HTERT RPE-1 (cell line): ENCODE measurements around the gene SKIC3.

Experiments
- in situ Hi-C: fragments of 300-500 bp; cut with MboI; formaldehyde crosslinking; loops from 4 replicates; pipeline ENCODE4 v1.14.3; 2020; ENCODE audit warnings: low sequenced_read_pairs

The SKIC3 gene

GRCh38 chr5:95554647-95555548, at the start of gene SKIC3, which contains the start of gene ARSK:
Gene SKIC3 (minus strand): TSS chr5:95554977. CDS start chr5:95547150, 7,827 bp downstream.
Gene ARSK (plus strand): TSS chr5:95555101. CDS start chr5:95555279, 178 bp downstream.
- in situ Hi-C loops: no loop called here

DNA sequence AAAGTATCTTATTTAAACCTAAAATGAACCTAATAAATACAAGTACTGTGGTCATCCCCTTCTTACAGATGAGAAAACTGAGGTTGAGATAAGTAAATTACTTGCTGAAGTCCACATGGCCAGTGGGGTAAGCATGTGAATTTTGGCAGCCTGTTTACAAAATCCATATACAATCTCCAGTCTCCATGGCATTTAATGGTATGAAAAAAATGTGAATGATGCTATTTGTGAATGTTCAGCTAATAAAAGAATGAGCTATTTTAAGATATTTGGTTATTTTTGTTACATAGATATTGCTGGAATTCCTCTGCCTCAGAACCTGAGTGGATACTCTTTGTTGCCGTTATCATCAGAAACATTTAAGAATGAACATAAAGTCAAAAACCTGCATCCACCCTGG, 45.8 kb upstream of the SKIC3 start:
- in situ Hi-C loops: no loop called here

DNA sequence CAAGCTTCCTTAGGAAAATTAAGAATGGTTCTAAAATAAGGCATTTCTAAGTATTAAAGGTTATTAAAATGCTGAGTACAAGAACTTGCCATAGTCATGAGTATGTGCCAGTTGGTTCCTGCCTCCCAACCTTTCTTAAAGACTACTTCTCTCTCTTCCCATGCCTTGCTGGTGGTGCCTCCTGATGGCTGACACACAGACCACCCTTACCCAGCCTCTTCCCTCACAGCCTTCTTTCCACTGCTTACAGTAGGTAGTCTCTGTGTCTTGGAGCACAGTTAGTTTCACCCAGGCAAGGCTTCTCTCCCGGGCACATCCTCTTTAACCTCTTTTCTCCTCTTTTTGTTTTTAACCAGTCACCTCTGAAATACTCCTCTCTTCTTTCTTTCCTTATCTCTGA, 44.5 kb upstream of the SKIC3 start:
- in situ Hi-C loops: no loop called here

DNA sequence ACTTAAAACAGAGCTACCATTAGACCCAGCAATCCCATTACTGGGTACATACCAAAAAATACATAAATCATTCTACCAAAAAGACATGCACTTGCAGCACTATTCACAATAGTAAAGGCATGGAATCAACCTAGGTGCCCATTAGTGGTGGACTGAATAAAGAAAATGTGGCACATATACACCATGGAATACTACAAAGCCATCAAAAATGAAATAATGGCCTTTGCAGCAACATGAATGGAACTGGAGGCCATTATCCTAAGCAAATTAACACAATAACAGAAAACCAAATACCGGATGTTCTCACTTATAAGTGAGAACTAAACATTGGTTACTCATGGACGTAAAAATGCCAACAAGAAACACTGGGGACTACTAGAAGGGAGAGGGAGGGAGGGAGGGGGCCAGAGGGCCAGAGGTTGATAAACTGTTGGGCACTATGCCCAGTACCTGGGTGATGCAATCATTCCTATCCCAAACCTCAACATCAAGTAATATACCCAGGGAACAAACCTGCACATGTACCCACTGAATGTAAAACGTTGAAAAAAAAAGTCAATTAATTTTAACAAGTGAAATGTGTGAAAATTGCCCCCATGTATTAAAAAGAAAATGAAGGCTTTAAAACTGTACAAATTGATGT, 40.6 kb upstream of the SKIC3 start:
- in situ Hi-C loops: no loop called here

GRCh38 chr5:95591490-95591901, 36.7 kb upstream of the SKIC3 start:
- in situ Hi-C loops: no loop called here

GRCh38 chr5:95590880-95591279, 36.1 kb upstream of the SKIC3 start:
- in situ Hi-C loops: no loop called here

GRCh38 chr5:95583992-95584391, 29.2 kb upstream of the SKIC3 start:
- in situ Hi-C loops: no loop called here

DNA sequence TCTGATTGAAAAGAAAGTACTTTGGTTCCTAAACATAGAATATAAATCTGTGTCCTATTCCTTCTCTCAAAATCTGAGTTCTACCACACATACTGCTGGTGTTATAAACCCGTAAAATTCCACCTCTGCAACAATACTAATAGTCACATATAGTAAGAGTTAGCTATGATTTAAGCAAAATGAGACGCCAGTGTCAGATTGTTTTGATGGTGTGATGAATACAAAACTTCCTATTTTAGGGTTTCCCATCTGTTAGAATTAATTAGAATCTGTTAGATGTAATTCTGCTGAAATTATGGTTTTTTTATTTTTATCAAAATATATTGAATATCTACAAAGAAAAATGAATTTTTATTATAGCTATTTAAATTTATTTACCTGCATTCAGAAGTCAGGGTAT, 26.8 kb upstream of the SKIC3 start:
- in situ Hi-C loops: no loop called here

DNA sequence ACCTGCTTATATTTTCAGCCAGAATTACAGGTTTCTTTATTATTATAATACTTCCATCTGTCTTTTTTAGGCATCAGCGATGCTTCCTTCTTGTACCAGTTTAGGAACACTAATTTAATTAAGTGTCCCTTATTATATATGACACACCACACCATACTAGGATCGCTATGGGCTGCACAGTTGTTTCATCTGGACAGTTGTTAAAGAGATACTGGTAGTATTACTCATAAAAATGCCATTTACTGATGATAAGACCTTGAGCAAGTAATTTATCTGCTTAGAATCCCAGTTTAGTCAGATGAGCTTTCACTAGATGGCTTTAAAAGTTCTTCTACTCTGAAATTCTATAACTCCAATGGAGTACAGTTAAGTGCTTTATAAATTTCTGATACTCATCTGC, 17.2 kb upstream of the SKIC3 start:
- in situ Hi-C loops: no loop called here

DNA sequence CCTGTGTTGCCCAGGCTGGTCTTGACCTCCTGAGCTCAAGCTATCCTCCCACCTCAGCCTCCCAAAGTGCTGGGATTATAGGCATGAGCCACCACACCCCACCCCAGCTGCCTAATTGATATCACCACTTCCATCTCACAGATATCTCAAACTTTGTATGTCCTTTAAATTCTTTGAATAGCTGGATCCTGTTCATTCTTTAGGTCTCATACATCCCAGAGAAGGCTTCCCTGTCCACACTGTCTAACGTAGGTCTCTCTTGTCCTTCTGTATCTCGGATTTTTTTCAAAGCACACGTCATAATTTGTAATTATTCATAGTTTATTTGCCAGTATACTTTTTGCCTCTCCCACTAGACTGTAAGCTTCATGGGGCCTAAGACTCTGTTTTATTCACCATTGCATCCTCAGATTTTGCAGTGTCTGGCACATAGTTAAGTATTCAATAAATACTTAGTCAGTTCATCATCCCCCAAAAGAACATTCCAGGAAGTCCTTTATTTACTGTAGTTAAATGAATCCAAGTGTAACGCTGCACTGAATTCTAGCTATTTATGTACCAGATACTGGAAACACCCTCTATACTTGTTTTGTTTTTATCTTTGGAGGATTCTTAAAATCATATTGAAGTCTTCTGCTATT, 10.6 kb upstream of the SKIC3 start:
- in situ Hi-C loops: no loop called here

DNA sequence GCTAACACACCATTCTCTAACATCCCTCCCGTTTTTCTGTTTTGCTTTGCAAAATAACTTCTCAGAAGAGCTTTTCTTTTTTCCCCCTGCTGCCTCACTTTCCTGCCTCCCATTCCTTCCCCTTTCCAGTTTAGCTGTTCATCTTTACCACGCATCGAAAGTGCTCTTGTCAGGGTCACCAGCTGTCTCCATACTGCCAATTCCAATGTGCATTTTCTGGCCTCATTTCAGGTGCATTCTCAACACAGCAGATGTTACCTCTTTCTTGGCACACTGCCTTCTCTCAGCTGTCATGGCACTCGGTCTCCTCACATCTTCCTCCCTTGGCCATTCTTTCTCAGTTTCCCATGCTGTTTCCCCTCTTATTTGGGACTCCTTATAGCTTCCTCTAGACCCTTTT, 9.7 kb upstream of the SKIC3 start:
- in situ Hi-C loops: no loop called here

GRCh38 chr5:95563367-95563766, 8.6 kb upstream of the SKIC3 start:
- in situ Hi-C loops: no loop called here

DNA sequence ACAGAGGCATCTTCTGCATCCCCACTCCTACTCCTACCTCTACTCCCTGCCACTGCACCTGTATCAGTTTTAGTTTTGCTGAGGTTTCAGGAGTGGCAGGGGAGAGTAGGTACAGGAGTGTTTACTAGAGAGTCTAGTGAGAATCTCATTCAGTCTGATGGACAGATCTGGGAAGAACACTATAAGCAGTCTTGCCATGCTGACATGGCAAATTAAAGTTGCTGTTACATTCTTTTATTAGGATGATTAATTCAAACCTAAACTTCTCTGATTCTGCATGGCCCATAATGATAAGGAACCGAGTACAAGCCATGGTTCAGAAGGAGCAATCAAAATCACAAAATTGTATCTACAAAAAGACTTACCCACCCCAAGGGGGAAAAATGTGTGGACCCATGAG, 7.5 kb upstream of the SKIC3 start:
- in situ Hi-C loops: no loop called here

DNA sequence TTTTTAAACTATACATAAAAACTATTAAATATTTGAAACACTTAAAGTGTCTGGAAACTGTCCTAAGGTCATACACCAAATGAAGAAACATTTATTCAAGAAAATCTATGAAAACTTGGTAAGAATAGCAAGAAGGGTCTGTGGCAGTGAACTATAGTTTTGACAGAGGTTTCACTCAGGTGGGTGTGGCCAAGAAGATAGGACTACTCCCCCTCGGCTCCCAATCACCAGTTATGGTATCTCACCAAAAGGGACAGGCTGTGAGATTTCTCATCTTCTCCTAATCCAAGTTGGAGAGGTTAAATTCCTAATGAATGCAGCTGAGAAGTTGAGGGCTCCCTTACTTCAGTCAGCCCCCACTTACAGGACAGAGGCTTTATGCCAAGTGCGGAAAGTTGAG, 3.1 kb upstream of the SKIC3 start:
- in situ Hi-C loops: no loop called here

DNA sequence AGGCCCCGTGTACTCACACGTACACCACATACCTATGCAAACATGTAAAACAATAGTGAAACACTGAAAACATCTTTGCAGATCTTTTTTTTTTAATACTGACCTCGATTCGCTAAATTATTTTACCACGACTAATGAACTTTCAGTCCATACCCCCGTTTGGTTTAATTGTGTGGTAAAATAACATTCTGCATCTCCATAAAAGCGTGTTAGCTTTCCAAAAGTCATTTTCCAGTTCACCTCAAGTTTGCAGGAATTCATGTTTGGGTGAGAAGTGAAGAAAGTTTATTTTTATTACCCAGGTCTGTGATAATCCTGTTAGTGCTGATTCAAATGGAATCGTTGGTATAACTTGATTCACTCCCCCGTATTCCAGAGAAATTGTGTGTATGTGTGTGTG, 776 bp upstream of the SKIC3 start:
- in situ Hi-C loops: no loop called here

DNA sequence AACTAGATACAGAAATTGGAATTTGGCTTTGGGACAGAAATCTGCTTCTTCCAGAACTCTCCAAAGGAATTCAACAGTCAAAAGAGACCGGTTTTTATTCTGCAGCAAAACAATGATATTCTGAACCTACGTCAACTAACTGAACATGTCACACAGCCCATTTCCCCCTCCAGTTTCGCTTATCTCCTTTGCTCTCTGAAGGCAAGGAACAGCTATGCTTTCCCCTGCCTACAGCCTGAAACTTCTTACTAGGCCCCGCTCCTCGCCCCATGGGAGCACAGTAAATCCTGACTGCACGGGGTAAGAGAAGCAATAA, 488 bp downstream of the SKIC3 start:
- in situ Hi-C loops: no loop called here

DNA sequence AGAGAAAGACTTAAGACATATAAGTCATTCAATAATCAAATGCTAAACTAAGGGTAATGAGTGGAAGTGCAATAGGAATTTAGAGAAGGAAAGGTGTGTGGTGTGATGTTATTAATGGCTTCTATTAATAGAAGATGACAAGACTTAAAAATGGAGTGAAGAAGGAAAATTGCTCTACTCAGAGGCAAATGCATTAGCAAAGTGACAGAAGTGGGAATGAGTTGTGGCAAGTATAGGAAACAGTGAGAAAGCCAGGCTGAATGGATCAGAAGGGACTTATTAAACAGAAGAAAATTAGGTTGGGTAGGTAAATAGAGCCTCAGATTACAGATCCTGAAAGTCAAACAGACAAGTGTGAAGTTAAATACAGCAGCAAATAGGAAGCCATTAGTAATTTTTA, 5.7 kb downstream of the SKIC3 start:
- in situ Hi-C loops: no loop called here

DNA sequence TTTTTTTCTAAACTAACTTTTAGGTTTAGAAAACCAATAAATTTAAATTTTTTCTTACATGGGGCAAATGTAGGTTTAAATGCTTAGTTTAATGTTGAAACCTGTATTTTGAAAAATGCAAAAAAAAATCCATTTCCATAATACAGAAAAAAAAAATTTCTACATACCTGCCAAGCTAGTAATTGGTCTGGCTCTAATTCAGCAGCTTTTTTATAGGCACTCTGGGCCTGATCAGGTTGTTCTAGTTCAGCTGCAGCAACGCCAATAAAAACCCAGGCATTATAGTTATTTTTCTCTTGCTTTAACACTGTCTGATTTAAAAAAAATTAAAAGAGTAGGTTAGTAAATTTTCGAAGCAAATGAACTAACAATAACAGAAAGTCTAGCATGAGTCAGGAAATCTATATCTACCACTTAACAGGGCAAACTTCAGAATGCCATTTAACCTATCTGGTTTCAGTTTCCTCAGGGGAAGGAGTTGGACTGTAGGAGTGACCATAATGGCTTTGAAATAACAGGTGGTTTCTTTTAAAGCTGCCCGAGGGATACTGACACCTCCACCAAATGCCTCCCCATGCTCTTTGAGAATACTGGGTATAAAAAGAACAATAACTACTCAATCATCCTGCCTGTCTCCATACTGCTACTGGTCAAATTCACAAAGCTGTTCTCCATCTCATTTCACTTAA, 11.6 kb downstream of the SKIC3 start:
- in situ Hi-C loops: no loop called here

DNA sequence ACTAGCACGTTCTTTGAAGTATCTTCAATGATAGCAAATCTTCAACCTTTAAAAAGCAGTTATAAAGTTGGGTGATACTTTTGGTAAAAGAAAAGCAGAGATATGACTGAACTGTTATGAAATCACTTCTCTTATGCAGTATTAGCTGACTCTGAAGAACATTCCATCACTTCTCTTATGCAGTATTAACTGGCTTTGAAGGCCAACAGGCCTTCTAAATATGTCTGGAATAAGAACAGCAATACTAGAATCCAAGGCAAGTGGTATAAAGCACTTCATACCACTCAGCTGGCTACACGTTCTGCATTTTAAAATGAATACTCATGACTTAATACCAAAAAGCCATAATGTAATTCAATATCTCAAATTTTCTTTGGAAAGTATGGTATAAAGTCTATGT, 17.3 kb downstream of the SKIC3 start:
- in situ Hi-C loops: no loop called here

GRCh38 chr5:95533761-95534160, 21.0 kb downstream of the SKIC3 start:
- in situ Hi-C loops: no loop called here

DNA sequence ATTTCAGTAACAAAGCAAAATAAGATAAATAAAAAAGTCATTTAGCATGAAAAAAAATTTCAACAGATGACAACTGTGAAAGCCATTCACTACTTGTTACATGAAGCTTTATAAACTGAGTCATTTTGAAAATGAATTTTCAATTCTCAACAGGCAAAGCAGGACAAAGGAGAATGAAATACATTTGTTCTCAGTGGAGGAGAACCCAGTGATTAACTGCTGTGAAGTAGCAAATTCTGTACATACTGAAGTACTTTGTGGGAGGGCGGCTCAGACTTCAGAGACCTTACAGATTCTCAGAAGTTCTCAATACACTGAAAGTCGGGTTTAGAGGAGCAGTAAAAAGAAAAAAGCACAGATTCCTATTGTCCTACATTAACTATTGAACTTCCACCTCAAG, 21.7 kb downstream of the SKIC3 start:
- in situ Hi-C loops: no loop called here
